CD14-positive monocyte (primary cell): ENCODE results near the gene ZNF761. TPM values are rescaled to one million over a fixed set of nuclear protein-coding genes. Genes with fewer than 3 reads are reported as not detected.

ENCODE experiments used
- DNase-seq, 3 donors: peaks; one replicate each; pipeline ENCODE4 v3.0.0-alpha.2; 2011 to 2022
- H2AFZ ChIP-seq: 2 replicates; pipeline ENCODE4 v1.6.0; 2012; ENCODE audit warnings: mild to moderate bottlenecking, low read depth, low read length, inconsistent platforms; ENCODE audit not compliant: insufficient read depth, poor library complexity, severe bottlenecking
- H3K27ac ChIP-seq, 2 donors: 1 replicate in 1 of 2; 2 replicates in 1 of 2; pipeline ENCODE4 v1.5.1; 2012 to 2013; ENCODE audit warnings: low read length in 2 of 2, control low read depth in 1 of 2, inconsistent platforms in 1 of 2, low read depth in 1 of 2, mild to moderate bottlenecking in 1 of 2
- H3K27me3 ChIP-seq, 2 donors: one replicate each; pipeline versions ENCODE4 v1.6.0 to v1.6.1; 2011 to 2013; ENCODE audit warnings: low read length in 2 of 2; ENCODE audit not compliant: control insufficient read depth in 2 of 2, insufficient read depth in 2 of 2
- H3K36me3 ChIP-seq, 2 donors: replicated peaks in 1 of 2; 1 replicate in 1 of 2; 2 replicates in 1 of 2; pipeline versions ENCODE4 v1.5.1 to v1.6.1; 2012 to 2013; ENCODE audit warnings: low read length in 2 of 2, control low read depth in 1 of 2, inconsistent platforms in 1 of 2, mild to moderate bottlenecking in 1 of 2; ENCODE audit not compliant: insufficient read depth in 2 of 2, control insufficient read depth in 1 of 2
- H3K4me1 ChIP-seq, 2 donors: 1 replicate in 1 of 2; 2 replicates in 1 of 2; pipeline versions ENCODE4 v1.5.1 to v1.6.1; 2012 to 2013; ENCODE audit warnings: low read length in 2 of 2, control low read depth in 1 of 2, inconsistent platforms in 1 of 2, mild to moderate bottlenecking in 1 of 2, moderate library complexity in 1 of 2; ENCODE audit not compliant: insufficient read depth in 2 of 2, control insufficient read depth in 1 of 2
- H3K4me2 ChIP-seq: replicated peaks from 2 replicates; pipeline ENCODE3; 2012; ENCODE audit warnings: low read length, moderate library complexity, mild to moderate bottlenecking; ENCODE audit not compliant: poor library complexity, severe bottlenecking; ENCODE audit errors: extremely low read depth
- H3K4me3 ChIP-seq, 3 experiments: fragments of 200-600 bp in 1 of 3; sonication (generic) in 1 of 3; replicated peaks in 1 of 3; 1 replicate in 2 of 3; 2 replicates in 1 of 3; pipeline ENCODE4 v1.5.1; 2011 to 2013; ENCODE audit warnings: low read length in 3 of 3, mild to moderate bottlenecking in 3 of 3, control low read depth in 2 of 3, low read depth in 2 of 3, inconsistent platforms in 1 of 3, moderate library complexity in 1 of 3
- H3K79me2 ChIP-seq: 2 replicates; pipeline ENCODE4 v1.6.0; 2012; ENCODE audit warnings: mild to moderate bottlenecking, control low read depth, inconsistent platforms, low read length, moderate library complexity; ENCODE audit not compliant: insufficient read depth
- H3K9ac ChIP-seq: 2 replicates; pipeline ENCODE4 v1.6.0; 2017; ENCODE audit warnings: low read length, mild to moderate bottlenecking; ENCODE audit not compliant: insufficient read depth, poor library complexity, severe bottlenecking
- H3K9me3 ChIP-seq, 2 donors: replicated peaks in 1 of 2; 1 replicate in 1 of 2; 2 replicates in 1 of 2; pipeline versions ENCODE4 v1.5.1 to v1.6.1; 2012 to 2013; ENCODE audit warnings: low read length in 2 of 2, control low read depth in 1 of 2; ENCODE audit not compliant: control insufficient read depth in 1 of 2, insufficient read depth in 1 of 2
- H4K20me1 ChIP-seq: 2 replicates; pipeline ENCODE4 v1.6.0; 2012; ENCODE audit warnings: mild to moderate bottlenecking, low read length, control low read depth, moderate library complexity; ENCODE audit not compliant: insufficient read depth
- H3K27ac Mint-ChIP-seq, 7 donors: one replicate each; pipeline ENCODE4 v1.8.0; 2020; ENCODE audit warnings: mild to moderate bottlenecking in 7 of 7, mixed read lengths in 7 of 7, moderate library complexity in 6 of 7, inconsistent platforms in 2 of 7
- H3K27me3 Mint-ChIP-seq, 3 donors: one replicate each; pipeline ENCODE4 v1.8.0; 2021 to 2022; ENCODE audit warnings: low read depth in 3 of 3, mild to moderate bottlenecking in 3 of 3, mixed read lengths in 3 of 3, moderate library complexity in 3 of 3, inconsistent platforms in 1 of 3
- H3K36me3 Mint-ChIP-seq, 2 donors: one replicate each; pipeline ENCODE4 v1.8.0; 2020; ENCODE audit warnings: mixed read lengths in 2 of 2, inconsistent platforms in 1 of 2, mild to moderate bottlenecking in 1 of 2
- H3K4me1 Mint-ChIP-seq: one replicate; pipeline ENCODE4 v1.8.0; 2020; ENCODE audit warnings: mild to moderate bottlenecking, mixed read lengths
- H3K4me3 Mint-ChIP-seq, 2 donors: one replicate each; pipeline ENCODE4 v1.8.0; 2020; ENCODE audit warnings: mild to moderate bottlenecking in 2 of 2, mixed read lengths in 2 of 2, moderate library complexity in 1 of 2
- H3K9me3 Mint-ChIP-seq, 7 donors: one replicate each; pipeline ENCODE4 v1.8.0; 2020 to 2022; ENCODE audit warnings: mixed read lengths in 7 of 7, mild to moderate bottlenecking in 6 of 7, moderate library complexity in 6 of 7, inconsistent platforms in 2 of 7
- CTCF ChIP-seq: fragments of 200-600 bp; IDR thresholded peaks from one replicate; pipeline ENCODE4 v1.8.0; 2022; ENCODE audit warnings: antibody characterized with exemption, mild to moderate bottlenecking
- WGBS: methylation state at CpG from one replicate; pipeline ENCODE4 v1.1.5; 2013; ENCODE audit warnings: missing lambda C conversion rate; ENCODE audit not compliant: insufficient coverage; 5-methylcytosine and 5-hydroxymethylcytosine counted together
- intact Hi-C, 2 donors: fragments of 100-400 bp; cut with micrococcal nuclease; formaldehyde crosslinking; loops; one replicate each; pipeline versions ENCODE4 v1.15.0 to v1.15.1; 2023
- polyA plus RNA-seq, 3 donors: library from polyadenylated mRNA; depleted of rRNA in 1 of 3; unstranded in 2 of 3; stranded (reverse) in 1 of 3; fragments of 300-500 nt in 2 of 3; fragments of >200 nt in 1 of 3; fragmentation: Illumina TruSeq in 2 of 3; gene quantifications; 1 replicate in 2 of 3; 2 replicates in 1 of 3; pipeline ENCODE4 v1.2.3, GENCODE V29; 2012 to 2021

ZNF761 gene
- polyA plus RNA-seq, 3 donors: 3.4 to 6.1 (median 5.6) TPM

GRCh38 chr19:53389978-53390377 lies 41.8 kb upstream of the ZNF761 start:
- intact Hi-C loops: loop anchor here (10.0 kb wide), 2 partner anchors 195 to 425 kb away; partner anchors contain the start of genes ZNF665 (in 2 of the 2) and ZNF816 (in 1 of the 2)

DNA sequence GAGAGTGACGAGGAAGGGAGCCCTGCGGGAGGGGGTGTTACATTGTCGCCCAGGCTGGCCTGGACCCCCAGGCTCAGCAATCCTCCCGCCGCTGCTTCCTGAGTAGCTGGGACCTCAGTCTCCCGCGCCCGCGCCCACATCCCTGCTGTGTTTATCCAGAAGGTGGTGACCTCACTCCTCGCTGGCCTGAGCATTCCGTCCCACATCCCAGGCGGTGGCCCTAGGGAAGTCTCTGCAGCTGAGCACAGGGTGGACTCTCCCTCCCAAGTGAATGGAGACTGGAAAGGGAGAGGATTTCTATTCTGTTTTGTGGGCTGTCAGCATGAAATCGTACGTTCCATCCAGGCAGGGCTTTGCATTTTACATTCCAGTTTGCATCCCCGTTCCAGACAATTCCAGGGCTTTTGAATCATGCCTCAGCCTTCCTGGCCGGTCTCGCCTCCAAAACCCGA lies 37.2 kb upstream of the ZNF761 start:
- peak overlapping the region in 4 of 7 donors; percentile 61 to 93 (median 89) for H3K27ac Mint-ChIP-seq

More at GRCh38 chr19:53389978-53390377, 41.8 kb upstream of the ZNF761 start:
- H3K4me2 ChIP-seq: no peak overlapping the region
- no peaks in the 10 kb centered on the region for H3K36me3 ChIP-seq
- peaks cover 0 to 7% of the 10 kb centered on the region in 2 donors for H3K36me3 Mint-ChIP-seq
- H3K4me3 Mint-ChIP-seq: no peak overlapping the region
- WGBS: 62% methylated on average over 10 of the region's 22 CpGs
- H3K79me2 ChIP-seq: no peaks in the 10 kb centered on the region
- H3K4me1 ChIP-seq: peaks cover 5 to 7% of the 10 kb centered on the region in 2 donors
- H4K20me1 ChIP-seq: no peaks in the 10 kb centered on the region
- H3K9me3 Mint-ChIP-seq: peaks cover 53 to 87% (median 80%) of the 10 kb centered on the region in 7 donors
- TF ChIP-seq CTCF: no peak
- peaks cover 6% of the 10 kb centered on the region for H3K4me1 Mint-ChIP-seq
- DNase-seq: no peak
- H3K4me3 ChIP-seq: peak overlapping the region in 1 of 3 experiments; percentile 20
- no peak overlapping the region for H3K27ac Mint-ChIP-seq
- no peaks in the 10 kb centered on the region for H3K27me3 ChIP-seq
- peaks cover 72 to 75% of the 10 kb centered on the region in 2 donors for H3K9me3 ChIP-seq
- peaks cover 0 to 4% (median 3%) of the 10 kb centered on the region in 3 donors for H3K27me3 Mint-ChIP-seq
- no peak overlapping the region for H3K9ac ChIP-seq
- H2AFZ ChIP-seq: no peak overlapping the region
- no peak overlapping the region for H3K27ac ChIP-seq

More for the DNA sequence above, 37.2 kb upstream of the ZNF761 start:
- peaks cover 12% of the 10 kb centered on the region for H3K79me2 ChIP-seq
- H3K9me3 ChIP-seq: peaks cover 35 to 42% of the 10 kb centered on the region in 2 donors
- no peaks in the 10 kb centered on the region for H3K27me3 ChIP-seq
- no peak for DNase-seq
- no peak for TF ChIP-seq CTCF
- peak overlapping the region; percentile 79 for H3K9ac ChIP-seq
- peak overlapping the region; percentile 92 for H3K4me2 ChIP-seq
- H3K36me3 Mint-ChIP-seq: peaks cover 16 to 21% of the 10 kb centered on the region in 2 donors
- no peaks in the 10 kb centered on the region for H4K20me1 ChIP-seq
- WGBS: 37% methylated on average over 12 of the region's 18 CpGs
- H3K4me3 Mint-ChIP-seq: peak overlapping the region; percentile 96 to 99
- intact Hi-C loops: loop anchor here (2.0 to 10.0 kb wide), 3 partner anchors 38 to 430 kb away; partner anchors contain the start of genes ZNF665 (in 2 of the 2) and ZNF816 (in 1 of the 2)
- peaks cover 12 to 18% of the 10 kb centered on the region in 2 donors for H3K36me3 ChIP-seq
- peaks cover 29 to 59% (median 53%) of the 10 kb centered on the region in 7 donors for H3K9me3 Mint-ChIP-seq
- H3K4me3 ChIP-seq: peak overlapping the region; percentile 33 to 94 (median 81)
- H3K4me1 Mint-ChIP-seq: peaks cover 21% of the 10 kb centered on the region
- peak overlapping the region; percentile 93 for H2AFZ ChIP-seq
- peaks cover 13 to 19% of the 10 kb centered on the region in 2 donors for H3K4me1 ChIP-seq
- H3K27ac ChIP-seq: peak overlapping the region in 1 of 2 donors; percentile 81
- H3K27me3 Mint-ChIP-seq: peaks cover 0 to 5% (median 4%) of the 10 kb centered on the region in 3 donors
